Measurements from ENCODE around the gene SIAH1. TPM values are rescaled to one million over a fixed set of nuclear protein-coding genes. Genes with fewer than 3 reads are reported as not detected.
"Not testable (repeated sequence)": the region's sequence is repeated elsewhere in the genome, so short reads cannot be mapped to it uniquely, and the experiment has no call there.

Gene SIAH1
- polyA plus RNA-seq, 1 donor from 2014 or later: 96.6 TPM

DNA sequence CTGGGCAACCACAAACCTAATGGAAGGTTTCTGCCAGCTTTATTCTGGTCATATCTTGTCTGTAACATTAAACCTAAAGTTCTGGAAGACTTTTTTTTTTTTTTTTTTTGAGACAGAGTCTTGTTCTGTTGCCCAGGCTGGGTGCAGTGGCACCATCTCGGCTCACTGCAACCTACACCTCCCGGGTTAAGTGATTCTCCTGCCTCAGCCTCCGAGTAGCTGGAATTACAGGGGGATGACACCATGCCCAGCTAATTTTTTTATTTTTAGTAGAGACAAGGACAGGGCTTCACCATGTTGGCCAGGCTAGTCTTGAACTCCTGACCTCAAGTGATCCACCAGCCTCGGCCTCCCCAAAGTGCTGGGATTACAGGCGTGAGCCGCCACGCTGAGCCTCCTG, 7.9 kb downstream of the SIAH1 start:
- not testable (repeated sequence) for H2AFZ ChIP-seq (ENCODE audit: low read depth, low read length); H3K27me3 ChIP-seq (ENCODE audit: insufficient read depth, low read depth, low read length); H3K27ac ChIP-seq (ENCODE audit: low read length); H3K4me2 ChIP-seq (ENCODE audit: low read length); H3K9ac ChIP-seq (ENCODE audit: low read length); H3K36me3 ChIP-seq (ENCODE audit: insufficient read depth, low read length); H3K4me3 ChIP-seq (ENCODE audit: low read length); H3K9me2 ChIP-seq (ENCODE audit: insufficient read depth, low read length); H3F3A ChIP-seq (ENCODE audit: insufficient read depth, low read length, poor library complexity, severe bottlenecking); H3K9me3 ChIP-seq (ENCODE audit: low read length)
- Histone ChIP-seq H3K79me2 (replicated peaks; ENCODE audit: insufficient read depth, low read length) (peaks cover 98% of the 10 kb centered on the region), H4K20me1 (ENCODE audit: insufficient read depth) (peaks cover 33% of the 10 kb centered on the region)

DNA sequence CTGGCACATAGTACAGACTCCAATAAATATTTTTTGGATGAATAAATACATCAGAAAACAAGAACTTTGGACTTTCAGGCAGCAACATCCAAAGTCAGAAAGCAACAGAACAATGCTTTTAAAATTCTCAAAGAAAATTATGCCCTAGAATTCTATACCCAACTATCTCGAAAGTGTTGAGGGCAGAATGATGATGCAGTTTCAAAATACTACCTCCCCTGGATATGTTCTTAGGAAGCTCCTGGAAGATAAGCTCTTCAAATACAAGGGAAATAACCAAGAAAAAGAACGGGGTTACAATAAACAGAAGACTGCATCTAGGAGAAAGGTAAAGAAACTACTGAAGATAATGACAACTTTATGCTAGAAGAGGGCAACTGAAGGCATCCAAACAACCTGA, 11.0 kb downstream of the SIAH1 start:
- TF ChIP-seq SMC3 (conservative IDR thresholded peaks at IDR 0.05; ENCODE audit: poor library complexity) (no peak), POLR2AphosphoS5 (IDR thresholded peaks at IDR 0.05) (no peak), RAD21 (conservative IDR thresholded peaks at IDR 0.05) (no peak), MXI1 (conservative IDR thresholded peaks at IDR 0.05; ENCODE audit: poor library complexity, severe bottlenecking) (no peak), TAF1 (IDR thresholded peaks at IDR 0.05; ENCODE audit: low read depth) (no peak), EZH2 (IDR thresholded peaks at IDR 0.05; ENCODE audit: borderline replicate concordance, insufficient read depth, low read length, poor library complexity, severe bottlenecking) (no peak), EP300 (conservative IDR thresholded peaks at IDR 0.05; ENCODE audit: poor library complexity, severe bottlenecking) (no peak)
- TF ChIP-seq, protein P1, sequence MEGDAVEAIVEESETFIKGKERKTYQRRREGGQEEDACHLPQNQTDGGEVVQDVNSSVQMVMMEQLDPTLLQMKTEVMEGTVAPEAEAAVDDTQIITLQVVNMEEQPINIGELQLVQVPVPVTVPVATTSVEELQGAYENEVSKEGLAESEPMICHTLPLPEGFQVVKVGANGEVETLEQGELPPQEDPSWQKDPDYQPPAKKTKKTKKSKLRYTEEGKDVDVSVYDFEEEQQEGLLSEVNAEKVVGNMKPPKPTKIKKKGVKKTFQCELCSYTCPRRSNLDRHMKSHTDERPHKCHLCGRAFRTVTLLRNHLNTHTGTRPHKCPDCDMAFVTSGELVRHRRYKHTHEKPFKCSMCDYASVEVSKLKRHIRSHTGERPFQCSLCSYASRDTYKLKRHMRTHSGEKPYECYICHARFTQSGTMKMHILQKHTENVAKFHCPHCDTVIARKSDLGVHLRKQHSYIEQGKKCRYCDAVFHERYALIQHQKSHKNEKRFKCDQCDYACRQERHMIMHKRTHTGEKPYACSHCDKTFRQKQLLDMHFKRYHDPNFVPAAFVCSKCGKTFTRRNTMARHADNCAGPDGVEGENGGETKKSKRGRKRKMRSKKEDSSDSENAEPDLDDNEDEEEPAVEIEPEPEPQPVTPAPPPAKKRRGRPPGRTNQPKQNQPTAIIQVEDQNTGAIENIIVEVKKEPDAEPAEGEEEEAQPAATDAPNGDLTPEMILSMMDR (IDR thresholded peaks at IDR 0.05; ENCODE audit: poor library complexity, severe bottlenecking): no peak
- TF ChIP-seq, protein P2, sequence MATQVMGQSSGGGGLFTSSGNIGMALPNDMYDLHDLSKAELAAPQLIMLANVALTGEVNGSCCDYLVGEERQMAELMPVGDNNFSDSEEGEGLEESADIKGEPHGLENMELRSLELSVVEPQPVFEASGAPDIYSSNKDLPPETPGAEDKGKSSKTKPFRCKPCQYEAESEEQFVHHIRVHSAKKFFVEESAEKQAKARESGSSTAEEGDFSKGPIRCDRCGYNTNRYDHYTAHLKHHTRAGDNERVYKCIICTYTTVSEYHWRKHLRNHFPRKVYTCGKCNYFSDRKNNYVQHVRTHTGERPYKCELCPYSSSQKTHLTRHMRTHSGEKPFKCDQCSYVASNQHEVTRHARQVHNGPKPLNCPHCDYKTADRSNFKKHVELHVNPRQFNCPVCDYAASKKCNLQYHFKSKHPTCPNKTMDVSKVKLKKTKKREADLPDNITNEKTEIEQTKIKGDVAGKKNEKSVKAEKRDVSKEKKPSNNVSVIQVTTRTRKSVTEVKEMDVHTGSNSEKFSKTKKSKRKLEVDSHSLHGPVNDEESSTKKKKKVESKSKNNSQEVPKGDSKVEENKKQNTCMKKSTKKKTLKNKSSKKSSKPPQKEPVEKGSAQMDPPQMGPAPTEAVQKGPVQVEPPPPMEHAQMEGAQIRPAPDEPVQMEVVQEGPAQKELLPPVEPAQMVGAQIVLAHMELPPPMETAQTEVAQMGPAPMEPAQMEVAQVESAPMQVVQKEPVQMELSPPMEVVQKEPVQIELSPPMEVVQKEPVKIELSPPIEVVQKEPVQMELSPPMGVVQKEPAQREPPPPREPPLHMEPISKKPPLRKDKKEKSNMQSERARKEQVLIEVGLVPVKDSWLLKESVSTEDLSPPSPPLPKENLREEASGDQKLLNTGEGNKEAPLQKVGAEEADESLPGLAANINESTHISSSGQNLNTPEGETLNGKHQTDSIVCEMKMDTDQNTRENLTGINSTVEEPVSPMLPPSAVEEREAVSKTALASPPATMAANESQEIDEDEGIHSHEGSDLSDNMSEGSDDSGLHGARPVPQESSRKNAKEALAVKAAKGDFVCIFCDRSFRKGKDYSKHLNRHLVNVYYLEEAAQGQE (IDR thresholded peaks at IDR 0.05; ENCODE audit: borderline replicate concordance): no peak
- Histone ChIP-seq H3K27me3 (ENCODE audit: insufficient read depth, low read depth, low read length) (no peaks in the 10 kb centered on the region), H3F3A (ENCODE audit: insufficient read depth, low read length, poor library complexity, severe bottlenecking) (peaks cover 3% of the 10 kb centered on the region), H3K9me2 (ENCODE audit: insufficient read depth, low read length) (no peaks in the 10 kb centered on the region), H3K27ac (ENCODE audit: low read length) (no peak overlapping the region), H3K9me3 (ENCODE audit: low read length) (no peaks in the 10 kb centered on the region), H3K36me3 (ENCODE audit: insufficient read depth, low read length) (no peaks in the 10 kb centered on the region), H2AFZ (ENCODE audit: low read depth, low read length) (no peak overlapping the region), H3K4me2 (ENCODE audit: low read length) (no peak overlapping the region), H4K20me1 (ENCODE audit: insufficient read depth) (peaks cover 48% of the 10 kb centered on the region), H3K4me3 (ENCODE audit: low read length) (no peak overlapping the region), H3K9ac (ENCODE audit: low read length) (no peak overlapping the region), H3K79me2 (replicated peaks; ENCODE audit: insufficient read depth, low read length) (peaks cover 96% of the 10 kb centered on the region)

Data from neural cell (in vitro differentiated cells).